ENCODE data around the gene LANCL2.
"Not testable (repeated sequence)": the region's sequence is repeated elsewhere in the genome, so short reads cannot be mapped to it uniquely, and the experiment has no call there.

Gene LANCL2

GRCh38 chr7:55402506-55402905 lies 37.4 kb downstream of the LANCL2 start:
- DNase-seq (ENCODE audit: low read depth in 2 of 2): not testable (repeated sequence)

- DNase-seq (ENCODE audit: low read depth in 2 of 2): no peak
These were observed 40.9 kb downstream of the LANCL2 start for GRCh38 chr7:55405856-55406541.

- no peak for DNase-seq (ENCODE audit: low read depth in 2 of 2)
These were observed 44.5 kb downstream of the LANCL2 start for GRCh38 chr7:55409482-55410225.

GRCh38 chr7:55410667-55411239 lies 45.6 kb downstream of the LANCL2 start:
- no peak for DNase-seq (ENCODE audit: low read depth in 2 of 2)

- DNase-seq (ENCODE audit: low read depth in 2 of 2): no peak
These were observed 46.7 kb downstream of the LANCL2 start for GRCh38 chr7:55411844-55412243.

- DNase-seq (ENCODE audit: low read depth in 2 of 2): no peak
These were observed 48.3 kb downstream of the LANCL2 start for GRCh38 chr7:55413442-55413841.

- peak; percentile 75 to 76 for DNase-seq (ENCODE audit: low read depth in 2 of 2)
These were observed 50.1 kb downstream of the LANCL2 start for GRCh38 chr7:55415173-55415778.

- not testable (repeated sequence) for DNase-seq (ENCODE audit: low read depth in 2 of 2)
These were observed 52.3 kb downstream of the LANCL2 start for GRCh38 chr7:55417456-55417855.

GRCh38 chr7:55420530-55420929 lies 55.4 kb downstream of the LANCL2 start:
- no peak for DNase-seq (ENCODE audit: low read depth in 2 of 2)

- DNase-seq (ENCODE audit: low read depth in 2 of 2): no peak
These were observed 58.2 kb downstream of the LANCL2 start for GRCh38 chr7:55423277-55423711.

GRCh38 chr7:55423891-55424290 lies 58.8 kb downstream of the LANCL2 start:
- no peak for DNase-seq (ENCODE audit: low read depth in 2 of 2)

GRCh38 chr7:55425141-55425752 lies 60.1 kb downstream of the LANCL2 start:
- DNase-seq (ENCODE audit: low read depth in 2 of 2): no peak

- no peak for DNase-seq (ENCODE audit: low read depth in 2 of 2)
These were observed 61.5 kb downstream of the LANCL2 start for GRCh38 chr7:55426676-55427075.

- no peak for DNase-seq (ENCODE audit: low read depth in 2 of 2)
These were observed 62.2 kb downstream of the LANCL2 start for GRCh38 chr7:55427342-55427741.

GRCh38 chr7:55427800-55428199 lies 62.7 kb downstream of the LANCL2 start:
- no peak for DNase-seq (ENCODE audit: low read depth in 2 of 2)

- DNase-seq (ENCODE audit: low read depth in 2 of 2): no peak
These were observed 64.8 kb downstream of the LANCL2 start for GRCh38 chr7:55429835-55430499.

- no peak for DNase-seq (ENCODE audit: low read depth in 2 of 2)
These were observed 66.8 kb downstream of the LANCL2 start for GRCh38 chr7:55431898-55432297.

- no peak for DNase-seq (ENCODE audit: low read depth in 2 of 2)
These were observed 67.4 kb downstream of the LANCL2 start for GRCh38 chr7:55432506-55432905.

GRCh38 chr7:55432939-55433784 lies 68.0 kb downstream of the LANCL2 start:
- no peak for DNase-seq (ENCODE audit: low read depth in 2 of 2)

- no peak for DNase-seq (ENCODE audit: low read depth in 2 of 2)
These were observed 70.3 kb downstream of the LANCL2 start for GRCh38 chr7:55435466-55435865.

GRCh38 chr7:55436457-55436856 lies 71.3 kb downstream of the LANCL2 start:
- no peak for DNase-seq (ENCODE audit: low read depth in 2 of 2)

Data from stimulated activated CD4-positive, alpha-beta T cell treated with anti-CD3 and anti-CD28 coated beads, Interleukin-1b, Interleukin-23, amount 100 ng/mL, for 4 hours (primary cell).